ENCODE measurements around the gene CNOT6L. TPM values are rescaled to one million over a fixed set of nuclear protein-coding genes. Genes with fewer than 3 reads are reported as not detected.

CNOT6L gene
- total and polyA plus RNA-seq, 2 of the 13 experiments (the other 11 are each of a cell fraction or from before 2014, with no cell fraction given), result 7.9 to 13.5 TPM

- TF ChIP-seq KIAA2018 (CRISPR knock-in tag; IDR thresholded peaks at IDR 0.05; ENCODE audit: borderline replicate concordance), result no peak
- no peak for TF ChIP-seq FOXA1 (IDR thresholded peaks at IDR 0.05)
- TF ChIP-seq FOXA1 (CRISPR knock-in tag; IDR thresholded peaks at IDR 0.05), result peak; percentile 67
- no peak for TF ChIP-seq SMAD3 (CRISPR knock-in tag; IDR thresholded peaks at IDR 0.05)
- no peak for TF ChIP-seq RCOR2 (CRISPR knock-in tag; IDR thresholded peaks at IDR 0.05)
- no peak for TF ChIP-seq ZNF3 (CRISPR knock-in tag; IDR thresholded peaks at IDR 0.05)
- no peak for TF ChIP-seq ARHGAP35 (CRISPR knock-in tag; IDR thresholded peaks at IDR 0.05; ENCODE audit: borderline replicate concordance)
- TF ChIP-seq ZNF484 (CRISPR knock-in tag; IDR thresholded peaks at IDR 0.05; ENCODE audit: borderline replicate concordance, low read depth), result no peak
- no peak for TF ChIP-seq ZNF468 (CRISPR knock-in tag; IDR thresholded peaks at IDR 0.05)
- no peak for TF ChIP-seq TAF1 (CRISPR knock-in tag; IDR thresholded peaks at IDR 0.05)
- TF ChIP-seq ZNF136 (CRISPR knock-in tag; IDR thresholded peaks at IDR 0.05; ENCODE audit: low read depth), result no peak
- no peak for TF ChIP-seq ZSCAN9 (CRISPR knock-in tag; IDR thresholded peaks at IDR 0.05; ENCODE audit: borderline replicate concordance)
- no peak for TF ChIP-seq ZBTB40 (IDR thresholded peaks at IDR 0.05)
- TF ChIP-seq ZBTB40 (CRISPR knock-in tag; IDR thresholded peaks at IDR 0.05), result no peak
- TF ChIP-seq ZNF83 (CRISPR knock-in tag; IDR thresholded peaks at IDR 0.05; ENCODE audit: borderline replicate concordance), result no peak
Measured at GRCh38 chr4:77765720-77766119, 53.4 kb downstream of the CNOT6L start (continued).
